Trophoblast cell (in vitro differentiated cells and primary cell): ENCODE data around the gene GMIP.

Source experiments
- DNase-seq, 2 donors: peaks; one replicate each; pipeline ENCODE4 v3.0.0-alpha.2; 2016
- H2AFZ ChIP-seq: 2 replicates; pipeline ENCODE4 v1.6.1; 2013; ENCODE audit warnings: low read length, moderate library complexity, mild to moderate bottlenecking; ENCODE audit not compliant: insufficient read depth, poor library complexity
- H2AK5ac ChIP-seq: 2 replicates; pipeline ENCODE4 v1.6.1; 2013; ENCODE audit warnings: mild to moderate bottlenecking, low read length
- H2BK120ac ChIP-seq: 2 replicates; pipeline ENCODE4 v1.6.1; 2013; ENCODE audit warnings: low read length, mild to moderate bottlenecking, moderate library complexity; ENCODE audit not compliant: insufficient read depth, poor library complexity
- H2BK12ac ChIP-seq: 2 replicates; pipeline ENCODE4 v1.6.1; 2013; ENCODE audit warnings: mild to moderate bottlenecking, low read length, moderate library complexity
- H2BK5ac ChIP-seq: 2 replicates; pipeline ENCODE4 v1.6.1; 2013; ENCODE audit warnings: low read length, low read depth, moderate library complexity, mild to moderate bottlenecking; ENCODE audit not compliant: poor library complexity
- H3K14ac ChIP-seq: 2 replicates; pipeline ENCODE4 v1.6.1; 2013; ENCODE audit warnings: mild to moderate bottlenecking, low read length
- H3K18ac ChIP-seq: 2 replicates; pipeline ENCODE4 v1.6.1; 2013; ENCODE audit warnings: mild to moderate bottlenecking, low read length
- H3K23ac ChIP-seq: 2 replicates; pipeline ENCODE4 v1.6.1; 2013; ENCODE audit warnings: low read length
- H3K27ac ChIP-seq: 2 replicates; pipeline ENCODE4 v1.5.1; 2013; ENCODE audit warnings: low read depth, mild to moderate bottlenecking, inconsistent platforms, low read length, moderate library complexity
- H3K27me3 ChIP-seq: 2 replicates; pipeline ENCODE4 v1.6.1; 2013; ENCODE audit warnings: inconsistent platforms, mild to moderate bottlenecking, low read length, moderate library complexity; ENCODE audit not compliant: insufficient read depth
- H3K36me3 ChIP-seq, 2 experiments: 1 replicate in 1 of 2; 2 replicates in 1 of 2; pipeline ENCODE4 v1.6.1; 2013; ENCODE audit warnings: low read length in 2 of 2, mild to moderate bottlenecking in 2 of 2, moderate library complexity in 1 of 2; ENCODE audit not compliant: insufficient read depth in 2 of 2, control insufficient read depth in 1 of 2
- H3K4ac ChIP-seq: 2 replicates; pipeline ENCODE4 v1.6.1; 2013; ENCODE audit warnings: low read depth, mild to moderate bottlenecking, low read length, moderate library complexity
- H3K4me1 ChIP-seq, 2 experiments: 1 replicate in 1 of 2; 2 replicates in 1 of 2; pipeline ENCODE4 v1.6.1; 2013; ENCODE audit warnings: low read length in 2 of 2, mild to moderate bottlenecking in 2 of 2, moderate library complexity in 1 of 2; ENCODE audit not compliant: insufficient read depth in 2 of 2, control insufficient read depth in 1 of 2
- H3K4me2 ChIP-seq: 2 replicates; pipeline ENCODE4 v1.6.1; 2013; ENCODE audit warnings: inconsistent platforms, mild to moderate bottlenecking, low read length, moderate library complexity
- H3K4me3 ChIP-seq: 2 replicates; pipeline ENCODE4 v1.5.1; 2013; ENCODE audit warnings: mild to moderate bottlenecking, low read depth, low read length, inconsistent platforms
- H3K79me1 ChIP-seq: one replicate; pipeline ENCODE4 v1.6.1; 2013; ENCODE audit warnings: low read length
- H3K79me2 ChIP-seq: 2 replicates; pipeline ENCODE4 v1.6.1; 2013; ENCODE audit warnings: low read length, mild to moderate bottlenecking; ENCODE audit not compliant: control insufficient read depth, insufficient read depth, poor library complexity
- H3K9ac ChIP-seq: 2 replicates; pipeline ENCODE4 v1.6.1; 2013; ENCODE audit warnings: mild to moderate bottlenecking, low read length
- H3K9me3 ChIP-seq: 2 replicates; pipeline ENCODE4 v1.6.1; 2013; ENCODE audit warnings: low read depth, mild to moderate bottlenecking, control low read depth, inconsistent platforms, low read length; ENCODE audit not compliant: insufficient read depth
- H4K12ac ChIP-seq: 2 replicates; pipeline ENCODE4 v1.6.1; 2013; ENCODE audit warnings: low read depth, mild to moderate bottlenecking, low read length, moderate library complexity
- H4K8ac ChIP-seq: 2 replicates; pipeline ENCODE4 v1.6.1; 2013; ENCODE audit warnings: low read depth, mild to moderate bottlenecking, low read length, moderate library complexity
- H4K91ac ChIP-seq: one replicate; pipeline ENCODE4 v1.6.1; 2013; ENCODE audit warnings: low read depth, mild to moderate bottlenecking, low read length, moderate library complexity
- WGBS: extraction: QIAGEN DNeasy Blood & Tissue Kit; methylation state at CpG from one replicate; pipeline ENCODE4 v1.1.7; 2013; ENCODE audit warnings: missing lambda C conversion rate; ENCODE audit not compliant: insufficient read length, insufficient coverage; ENCODE audit errors: extremely low coverage; 5-methylcytosine and 5-hydroxymethylcytosine counted together

Gene GMIP

DNA sequence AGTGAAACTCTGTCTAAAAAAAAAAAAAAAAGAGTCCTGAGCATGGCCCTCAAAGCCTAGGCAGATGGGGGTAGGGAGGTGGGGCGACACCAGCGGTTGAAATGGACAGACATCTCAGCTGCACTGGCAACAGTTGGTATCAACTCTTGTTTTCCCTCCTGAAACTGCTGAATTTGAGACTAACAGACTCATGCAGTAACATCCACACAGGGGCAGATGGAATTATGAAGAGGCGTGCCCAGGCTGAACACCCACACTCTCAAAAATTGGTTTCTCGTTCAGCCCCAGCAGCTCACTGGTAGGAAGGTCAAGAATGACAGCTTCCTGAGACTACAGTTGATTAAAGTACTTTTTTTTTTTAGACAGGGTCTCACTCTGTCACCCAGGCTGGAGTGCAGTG lies 49.1 kb downstream of the GMIP start:
- H3K27me3 ChIP-seq: no peaks in the 10 kb centered on the region
- no peaks in the 10 kb centered on the region for H3K79me2 ChIP-seq
- H3K4ac ChIP-seq: no peak overlapping the region
- no peak overlapping the region for H2BK12ac ChIP-seq
- no peaks in the 10 kb centered on the region for H3K36me3 ChIP-seq
- no peak overlapping the region for H2AFZ ChIP-seq
- H3K27ac ChIP-seq: no peak overlapping the region
- H3K79me1 ChIP-seq: no peaks in the 10 kb centered on the region
- H3K4me3 ChIP-seq: no peak overlapping the region
- no peak overlapping the region for H3K4me2 ChIP-seq
- H3K14ac ChIP-seq: no peak overlapping the region
- no peak overlapping the region for H2AK5ac ChIP-seq
- no peak overlapping the region for H4K91ac ChIP-seq
- no peak overlapping the region for H2BK120ac ChIP-seq
- H3K18ac ChIP-seq: no peak overlapping the region
- H3K9ac ChIP-seq: no peak overlapping the region
- no CpG with 5 or more reads among the region's 4 CpGs for WGBS
- no peak for DNase-seq
- no peak overlapping the region for H4K8ac ChIP-seq
- no peak overlapping the region for H2BK5ac ChIP-seq
- H3K9me3 ChIP-seq: no peaks in the 10 kb centered on the region
- no peak overlapping the region for H3K23ac ChIP-seq
- H3K4me1 ChIP-seq: peaks cover 13 to 16% of the 10 kb centered on the region in 2 experiments
- no peak overlapping the region for H4K12ac ChIP-seq

DNA sequence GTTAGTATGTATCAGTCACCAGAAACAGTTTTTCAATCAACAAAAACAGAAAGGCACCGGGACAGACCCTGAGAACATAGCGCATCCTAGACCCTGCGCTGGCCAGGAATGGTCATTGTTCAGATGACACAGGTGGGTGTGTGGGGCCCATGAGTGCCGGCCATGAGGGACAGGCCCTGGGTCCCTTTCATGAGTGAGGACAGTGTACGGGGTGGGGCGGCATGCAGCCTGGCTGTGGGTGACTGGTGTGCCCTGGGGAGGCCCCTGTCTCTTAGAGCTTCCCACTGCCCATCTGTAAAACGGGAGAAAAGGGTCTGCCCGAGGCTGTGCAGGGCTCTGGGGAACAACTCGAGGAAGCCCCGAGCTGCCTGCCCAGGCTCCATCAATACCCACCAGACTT lies 50.8 kb downstream of the GMIP start:
- H3K18ac ChIP-seq: no peak overlapping the region
- H2BK120ac ChIP-seq: no peak overlapping the region
- no peak overlapping the region for H3K4me3 ChIP-seq
- H2AFZ ChIP-seq: no peak overlapping the region
- H3K4me1 ChIP-seq: peaks cover 13 to 16% of the 10 kb centered on the region in 2 experiments
- H4K91ac ChIP-seq: no peak overlapping the region
- no peaks in the 10 kb centered on the region for H3K27me3 ChIP-seq
- no peaks in the 10 kb centered on the region for H3K9me3 ChIP-seq
- H3K79me2 ChIP-seq: no peaks in the 10 kb centered on the region
- no peak overlapping the region for H3K4me2 ChIP-seq
- H3K79me1 ChIP-seq: no peaks in the 10 kb centered on the region
- H3K4ac ChIP-seq: no peak overlapping the region
- H4K12ac ChIP-seq: no peak overlapping the region
- H3K36me3 ChIP-seq: no peaks in the 10 kb centered on the region
- no peak for DNase-seq
- no peak overlapping the region for H3K14ac ChIP-seq
- no peak overlapping the region for H4K8ac ChIP-seq
- WGBS: no CpG with 5 or more reads among the region's 10 CpGs
- no peak overlapping the region for H2BK5ac ChIP-seq
- no peak overlapping the region for H3K27ac ChIP-seq
- no peak overlapping the region for H3K9ac ChIP-seq
- no peak overlapping the region for H3K23ac ChIP-seq
- H2AK5ac ChIP-seq: no peak overlapping the region
- no peak overlapping the region for H2BK12ac ChIP-seq

DNA sequence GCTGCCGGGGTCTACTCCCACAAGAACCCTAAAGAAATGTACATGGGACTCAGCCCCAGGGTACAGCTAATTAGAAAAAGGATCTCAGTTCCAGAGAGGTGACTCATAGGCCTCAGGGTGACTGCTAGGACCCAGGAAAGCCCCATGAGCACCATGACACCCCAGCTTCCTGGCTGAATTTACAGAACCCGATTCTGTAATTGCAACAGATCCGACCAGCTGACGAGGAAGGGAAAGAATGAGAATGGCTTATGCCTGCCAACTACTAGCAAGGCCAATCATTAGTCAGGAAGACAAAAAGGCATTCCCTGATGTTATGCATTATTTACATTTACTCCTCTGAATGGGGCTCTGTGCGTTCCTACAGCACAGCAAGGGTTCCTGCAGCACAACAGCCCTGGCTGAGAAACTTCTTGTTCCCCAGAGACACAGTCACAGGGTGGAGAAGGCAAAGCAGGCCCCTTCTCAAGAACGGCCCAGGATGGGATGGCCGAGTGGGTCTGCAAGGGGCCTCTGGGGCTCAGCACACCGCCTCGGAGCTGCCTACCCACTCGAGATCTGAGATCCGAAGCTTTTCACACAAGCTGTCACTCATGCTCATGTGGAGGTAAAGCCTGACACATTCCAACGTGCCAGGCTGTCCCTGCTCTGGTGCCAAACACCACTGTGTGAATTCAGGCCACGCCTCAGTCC lies 52.2 kb downstream of the GMIP start:
- no peak overlapping the region for H3K4ac ChIP-seq
- no peaks in the 10 kb centered on the region for H3K27me3 ChIP-seq
- DNase-seq: peak; percentile 69 to 72
- H3K4me3 ChIP-seq: no peak overlapping the region
- H2BK120ac ChIP-seq: no peak overlapping the region
- peaks cover 13 to 16% of the 10 kb centered on the region in 2 experiments for H3K4me1 ChIP-seq
- no peak overlapping the region for H3K23ac ChIP-seq
- H4K12ac ChIP-seq: no peak overlapping the region
- H3K14ac ChIP-seq: no peak overlapping the region
- H3K36me3 ChIP-seq: no peaks in the 10 kb centered on the region
- H3K9ac ChIP-seq: no peak overlapping the region
- no peak overlapping the region for H2BK5ac ChIP-seq
- H3K79me2 ChIP-seq: no peaks in the 10 kb centered on the region
- H3K79me1 ChIP-seq: no peaks in the 10 kb centered on the region
- H3K27ac ChIP-seq: no peak overlapping the region
- WGBS: no CpG with 5 or more reads among the region's 13 CpGs
- H3K4me2 ChIP-seq: no peak overlapping the region
- H2AK5ac ChIP-seq: no peak overlapping the region
- H2BK12ac ChIP-seq: peak overlapping the region; percentile 33
- no peak overlapping the region for H3K18ac ChIP-seq
- no peaks in the 10 kb centered on the region for H3K9me3 ChIP-seq
- no peak overlapping the region for H2AFZ ChIP-seq
- peak overlapping the region; percentile 1 for H4K8ac ChIP-seq
- H4K91ac ChIP-seq: no peak overlapping the region

DNA sequence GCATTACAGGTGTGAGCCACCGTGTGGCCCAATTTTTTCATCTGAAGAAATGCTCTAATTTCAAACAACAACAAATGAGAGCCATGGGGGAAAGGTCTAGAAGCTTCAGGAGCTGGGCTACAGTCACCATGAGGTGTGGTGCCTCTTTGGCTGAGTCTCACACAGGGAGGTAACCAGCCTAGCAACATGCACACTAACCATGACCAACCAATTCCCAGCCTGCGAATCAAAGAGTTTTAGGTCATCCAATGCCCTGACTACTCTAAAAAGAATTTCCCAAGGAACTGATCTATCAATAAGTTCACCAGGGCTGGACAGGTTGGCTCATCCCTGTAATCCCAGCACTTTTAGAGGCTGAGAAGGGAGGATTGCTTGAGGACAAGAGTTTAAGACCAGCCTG lies 54.9 kb downstream of the GMIP start:
- Histone ChIP-seq H3K4me3 (no peak overlapping the region), H2AK5ac (no peak overlapping the region), H3K23ac (no peak overlapping the region), H4K12ac (no peak overlapping the region), H3K9ac (no peak overlapping the region), H3K79me2 (no peaks in the 10 kb centered on the region), H4K8ac (no peak overlapping the region), H3K27ac (no peak overlapping the region), H3K4me1 (peaks cover 9 to 10% of the 10 kb centered on the region in 2 experiments), H3K18ac (no peak overlapping the region), H4K91ac (no peak overlapping the region), H3K14ac (no peak overlapping the region), H2AFZ (no peak overlapping the region), H3K79me1 (no peaks in the 10 kb centered on the region), H3K9me3 (no peaks in the 10 kb centered on the region), H2BK5ac (no peak overlapping the region), H3K27me3 (no peaks in the 10 kb centered on the region), H2BK12ac (no peak overlapping the region), H3K4me2 (no peak overlapping the region), H2BK120ac (no peak overlapping the region), H3K36me3 (no peaks in the 10 kb centered on the region), H3K4ac (no peak overlapping the region)
- WGBS: no CpG with 5 or more reads among the region's 2 CpGs
- DNase-seq: no peak
